HCT116 (cell line): Measurements from ENCODE around the gene KRT5.

Experiments
- SIN3A ChIP-seq: IDR thresholded peaks from 2 replicates; pipeline ENCODE4 v1.6.1; 2012; ENCODE audit warnings: low read depth
- SRF ChIP-seq: IDR thresholded peaks from 2 replicates; pipeline ENCODE4 v1.6.1; 2012; ENCODE audit warnings: low read depth
- TF ChIP-seq, protein P1 (sequence below), 3 experiments: fragments of 200-600 bp in 1 of 3; sonication (generic) in 1 of 3; IDR thresholded peaks in 2 of 3; conservative IDR thresholded peaks in 1 of 3; 2 replicates each; pipeline ENCODE4 v1.5.1; 2012 to 2017; ENCODE audit warnings: low read depth in 2 of 3, low read length in 2 of 3, antibody characterized with exemption in 1 of 3, borderline replicate concordance in 1 of 3, control low read depth in 1 of 3, mild to moderate bottlenecking in 1 of 3, mixed read lengths in 1 of 3, mixed run types in 1 of 3, moderate library complexity in 1 of 3; ENCODE audit not compliant: insufficient read depth in 1 of 3
- TF ChIP-seq, protein P2 (sequence below): IDR thresholded peaks from 2 replicates; pipeline ENCODE4 v1.6.1; 2012

DNA sequence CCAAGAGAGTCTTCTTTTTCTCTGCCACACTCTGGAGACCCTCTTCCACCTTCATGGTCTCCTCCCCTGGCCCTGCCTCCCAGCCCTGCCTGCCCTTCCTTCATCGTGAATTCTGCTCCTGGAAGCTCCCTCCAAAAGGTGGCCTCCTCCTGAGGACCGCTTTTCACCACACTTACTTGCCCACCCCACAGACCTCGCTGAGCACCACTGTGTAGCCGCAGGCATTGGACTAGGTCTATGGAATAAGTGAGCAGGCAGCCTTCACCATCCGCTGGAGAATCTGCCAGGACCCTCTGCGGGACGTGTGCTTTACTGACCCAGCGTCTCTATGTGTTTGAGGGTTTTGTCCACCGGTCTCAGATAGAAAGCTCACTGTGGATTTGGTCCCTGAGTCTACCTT, 9.7 kb upstream of the KRT5 start:
- TF ChIP-seq SRF (no peak), SIN3A (no peak)
- TF ChIP-seq, protein P1, sequence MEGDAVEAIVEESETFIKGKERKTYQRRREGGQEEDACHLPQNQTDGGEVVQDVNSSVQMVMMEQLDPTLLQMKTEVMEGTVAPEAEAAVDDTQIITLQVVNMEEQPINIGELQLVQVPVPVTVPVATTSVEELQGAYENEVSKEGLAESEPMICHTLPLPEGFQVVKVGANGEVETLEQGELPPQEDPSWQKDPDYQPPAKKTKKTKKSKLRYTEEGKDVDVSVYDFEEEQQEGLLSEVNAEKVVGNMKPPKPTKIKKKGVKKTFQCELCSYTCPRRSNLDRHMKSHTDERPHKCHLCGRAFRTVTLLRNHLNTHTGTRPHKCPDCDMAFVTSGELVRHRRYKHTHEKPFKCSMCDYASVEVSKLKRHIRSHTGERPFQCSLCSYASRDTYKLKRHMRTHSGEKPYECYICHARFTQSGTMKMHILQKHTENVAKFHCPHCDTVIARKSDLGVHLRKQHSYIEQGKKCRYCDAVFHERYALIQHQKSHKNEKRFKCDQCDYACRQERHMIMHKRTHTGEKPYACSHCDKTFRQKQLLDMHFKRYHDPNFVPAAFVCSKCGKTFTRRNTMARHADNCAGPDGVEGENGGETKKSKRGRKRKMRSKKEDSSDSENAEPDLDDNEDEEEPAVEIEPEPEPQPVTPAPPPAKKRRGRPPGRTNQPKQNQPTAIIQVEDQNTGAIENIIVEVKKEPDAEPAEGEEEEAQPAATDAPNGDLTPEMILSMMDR (IDR thresholded peaks at IDR 0.05 in 2 of 3, conservative IDR thresholded peaks at IDR 0.05 in 1 of 3; ENCODE audit: borderline replicate concordance in 1 of 3, insufficient read depth in 1 of 3, low read depth in 2 of 3, low read length in 2 of 3) = no peak
- TF ChIP-seq, protein P2, sequence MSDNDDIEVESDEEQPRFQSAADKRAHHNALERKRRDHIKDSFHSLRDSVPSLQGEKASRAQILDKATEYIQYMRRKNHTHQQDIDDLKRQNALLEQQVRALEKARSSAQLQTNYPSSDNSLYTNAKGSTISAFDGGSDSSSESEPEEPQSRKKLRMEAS = no peak
